Liver (tissue), 9 donors: Measurements from ENCODE around the gene SMC6. TPM values are rescaled to one million over a fixed set of nuclear protein-coding genes. Genes with fewer than 3 reads are reported as not detected.

ENCODE experiments used
- DNase-seq: peaks from one replicate; pipeline ENCODE4 v3.0.0-alpha.2; 2017; ENCODE audit warnings: low spot score
- H3K27ac ChIP-seq, 2 donors: one replicate each; pipeline ENCODE4 v1.7.0; 2013; ENCODE audit warnings: inconsistent platforms in 2 of 2, low read length in 2 of 2, control low read depth in 1 of 2, low read depth in 1 of 2, mild to moderate bottlenecking in 1 of 2
- H3K27me3 ChIP-seq, 4 donors: one replicate each; pipeline versions ENCODE4 v1.6.1 to v1.7.0; 2013; ENCODE audit warnings: low read length in 3 of 4, inconsistent platforms in 1 of 4, mild to moderate bottlenecking in 1 of 4, moderate library complexity in 1 of 4; ENCODE audit not compliant: control insufficient read depth in 4 of 4, insufficient read depth in 4 of 4
- H3K36me3 ChIP-seq, 4 donors: one replicate each; pipeline versions ENCODE4 v1.6.1 to v1.7.0; 2013; ENCODE audit warnings: low read length in 3 of 4, mild to moderate bottlenecking in 3 of 4, low read depth in 1 of 4, moderate library complexity in 1 of 4; ENCODE audit not compliant: control insufficient read depth in 4 of 4, insufficient read depth in 3 of 4
- H3K4me1 ChIP-seq, 4 donors: one replicate each; pipeline versions ENCODE4 v1.6.1 to v1.7.0; 2013; ENCODE audit warnings: low read length in 3 of 4, mild to moderate bottlenecking in 3 of 4, moderate library complexity in 1 of 4; ENCODE audit not compliant: control insufficient read depth in 4 of 4, insufficient read depth in 4 of 4
- H3K4me3 ChIP-seq, 3 donors: one replicate each; pipeline versions ENCODE4 v1.6.1 to v1.7.0; 2013; ENCODE audit warnings: low read length in 3 of 3, control low read depth in 1 of 3, low read depth in 1 of 3, mild to moderate bottlenecking in 1 of 3
- H3K9ac ChIP-seq, 2 donors: one replicate each; pipeline ENCODE4 v1.7.0; 2013; ENCODE audit warnings: low read length in 2 of 2, mild to moderate bottlenecking in 2 of 2, moderate library complexity in 2 of 2, control low read depth in 1 of 2, low read depth in 1 of 2
- H3K9me3 ChIP-seq, 4 donors: one replicate each; pipeline versions ENCODE4 v1.6.1 to v1.7.0; 2013; ENCODE audit warnings: low read length in 3 of 4; ENCODE audit not compliant: control insufficient read depth in 4 of 4
- ATF3 ChIP-seq: IDR thresholded peaks from 2 replicates; pipeline ENCODE4 v1.6.1; 2016; ENCODE audit warnings: antibody characterized with exemption
- CTCF ChIP-seq: fragments of 150-350 bp; IDR thresholded peaks from 2 replicates; pipeline ENCODE4 v1.5.1; 2017; ENCODE audit warnings: improper control_type of control experiment, low read depth, low read length; ENCODE audit not compliant: missing input control
- EGR1 ChIP-seq, 2 donors: IDR thresholded peaks; 2 replicates each; pipeline ENCODE4 v1.6.1; 2016 to 2018; ENCODE audit warnings: antibody characterized with exemption in 2 of 2, low read depth in 2 of 2
- FOXA1 ChIP-seq: IDR thresholded peaks from 2 replicates; pipeline ENCODE4 v1.6.1; 2016; ENCODE audit warnings: antibody characterized with exemption
- FOXA2 ChIP-seq: IDR thresholded peaks from 2 replicates; pipeline ENCODE4 v1.6.1; 2016; ENCODE audit warnings: antibody characterized with exemption
- GABPA ChIP-seq, 2 donors: IDR thresholded peaks in 1 of 2; conservative IDR thresholded peaks in 1 of 2; 2 replicates each; pipeline ENCODE4 v1.6.1; 2016; ENCODE audit warnings: antibody characterized with exemption in 2 of 2, mild to moderate bottlenecking in 1 of 2, moderate library complexity in 1 of 2
- HNF4A ChIP-seq, 2 donors: conservative IDR thresholded peaks; 2 replicates each; pipeline ENCODE4 v1.6.1; 2016; ENCODE audit warnings: antibody characterized with exemption in 2 of 2, mild to moderate bottlenecking in 2 of 2
- HNF4G ChIP-seq: IDR thresholded peaks from 2 replicates; pipeline ENCODE4 v1.6.1; 2016; ENCODE audit warnings: antibody characterized with exemption
- JUND ChIP-seq, 2 donors: IDR thresholded peaks; 2 replicates each; pipeline ENCODE4 v1.6.1; 2016; ENCODE audit warnings: antibody characterized with exemption in 2 of 2
- NR2F2 ChIP-seq: IDR thresholded peaks from 2 replicates; pipeline ENCODE4 v1.6.1; 2016; ENCODE audit warnings: antibody characterized with exemption
- RAD21 ChIP-seq, 2 donors: IDR thresholded peaks; 2 replicates each; pipeline ENCODE4 v1.6.1; 2016; ENCODE audit warnings: antibody characterized with exemption in 2 of 2, mild to moderate bottlenecking in 2 of 2
- REST ChIP-seq: IDR thresholded peaks from 2 replicates; pipeline ENCODE4 v1.6.1; 2016; ENCODE audit warnings: antibody characterized with exemption, mild to moderate bottlenecking
- RXRA ChIP-seq, 2 donors: IDR thresholded peaks; 2 replicates each; pipeline ENCODE4 v1.6.1; 2017 to 2018; ENCODE audit warnings: antibody characterized with exemption in 2 of 2, mild to moderate bottlenecking in 1 of 2
- SP1 ChIP-seq: IDR thresholded peaks from 2 replicates; pipeline ENCODE4 v1.6.1; 2018; ENCODE audit warnings: antibody characterized with exemption, mild to moderate bottlenecking
- TAF1 ChIP-seq: conservative IDR thresholded peaks from 2 replicates; pipeline ENCODE4 v1.6.1; 2016; ENCODE audit warnings: antibody characterized with exemption, mild to moderate bottlenecking
- YY1 ChIP-seq: IDR thresholded peaks from 2 replicates; pipeline ENCODE4 v1.6.1; 2016; ENCODE audit warnings: antibody characterized with exemption, mild to moderate bottlenecking
- ZBTB33 ChIP-seq: IDR thresholded peaks from 2 replicates; pipeline ENCODE4 v1.6.1; 2016; ENCODE audit warnings: antibody characterized with exemption
- WGBS: extraction: QIAGEN DNeasy Blood & Tissue Kit; methylation state at CpG from one replicate; pipeline ENCODE4 v1.1.7; 2013; 5-methylcytosine and 5-hydroxymethylcytosine counted together
- polyA plus RNA-seq, 2 donors: library from polyadenylated mRNA; stranded (reverse) in 1 of 2; unstranded in 1 of 2; fragments of 200-250 nt in 1 of 2; fragments of >200 nt in 1 of 2; fragmentation: Nextera tagmentation in 1 of 2; extraction: Ambion mirVana in 1 of 2; gene quantifications; one replicate each; pipeline versions ENCODE4 v1.2.1 to v1.2.3, GENCODE V29; 2013 to 2015
- total RNA-seq, 2 donors: library from RNA; depleted of rRNA; stranded (reverse); fragments of >200 nt; gene quantifications; one replicate each; pipeline ENCODE4 v1.2.3, GENCODE V29; 2014
- TF ChIP-seq, protein P1 (sequence below): IDR thresholded peaks from 2 replicates; pipeline ENCODE4 v1.6.1; 2016; ENCODE audit warnings: antibody characterized with exemption
- donor health status: healthy.
- donor health status: healthy.
- donor health status: healthy.
- donor health status: healthy.
- donor health status: healthy.

The SMC6 gene
- total and polyA plus RNA-seq, 4 donors: 2.6 to 22.3 (median 11.0) TPM

DNA sequence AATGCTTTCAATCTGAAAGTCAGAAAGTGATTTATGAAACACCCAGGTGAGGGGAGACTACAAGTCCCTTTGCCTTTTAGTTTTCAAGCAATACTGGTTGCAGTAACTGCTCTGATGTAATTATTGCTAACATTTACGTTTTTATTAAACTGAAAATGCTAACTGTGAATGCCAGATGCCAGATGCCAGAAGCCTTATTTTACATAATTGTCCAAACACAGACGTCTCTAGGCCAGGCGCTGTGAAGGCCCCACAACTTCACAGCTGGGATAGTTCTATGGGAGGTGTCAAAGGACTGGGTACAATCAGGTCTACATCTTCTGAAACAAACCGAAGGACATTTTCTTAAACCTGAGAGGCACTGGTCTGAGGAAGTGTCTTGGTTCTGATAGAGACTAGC lies 35.2 kb upstream of the SMC6 start:
- 66% methylated on average over 4 of the region's 4 CpGs for WGBS
- H3K4me1 ChIP-seq: no peaks in the 10 kb centered on the region

DNA sequence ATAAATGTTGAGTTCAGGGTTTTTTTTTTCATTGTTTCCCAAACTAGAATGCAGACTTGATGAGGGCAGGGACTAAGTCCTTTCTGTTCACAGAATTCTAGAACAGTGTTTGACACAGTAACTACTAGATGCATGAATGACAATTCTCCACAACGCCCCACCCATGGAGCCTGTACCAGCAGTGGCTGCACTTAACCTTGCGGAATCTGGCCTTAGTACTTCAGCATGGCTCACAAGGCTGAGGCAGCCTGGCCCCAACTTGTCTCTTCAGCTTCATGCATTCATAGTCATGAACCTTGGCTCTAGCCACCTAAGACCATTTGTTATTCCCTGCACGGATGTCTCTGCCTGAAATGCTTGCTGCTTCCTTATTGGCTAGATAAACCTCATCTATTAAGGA lies 33.1 kb upstream of the SMC6 start:
- 87% methylated on average over 3 of the region's 3 CpGs for WGBS
- no peak for DNase-seq
- no peaks in the 10 kb centered on the region for H3K27me3 ChIP-seq
- H3K36me3 ChIP-seq: peaks cover 0 to 2% (median under 1%) of the 10 kb centered on the region in 4 donors
- no peak overlapping the region for H3K27ac ChIP-seq
- H3K9ac ChIP-seq: no peak overlapping the region
- H3K4me3 ChIP-seq: no peak overlapping the region
- no peaks in the 10 kb centered on the region for H3K9me3 ChIP-seq
- no peaks in the 10 kb centered on the region for H3K4me1 ChIP-seq
- TF ChIP-seq REST (no peak), SP1 (no peak), YY1 (no peak), HNF4A (conservative IDR thresholded peaks at IDR 0.05) (no peak), RAD21 (IDR thresholded peaks at IDR 0.05) (no peak), GABPA (IDR thresholded peaks at IDR 0.05 in 1 of 2, conservative IDR thresholded peaks at IDR 0.05 in 1 of 2) (no peak), NR2F2 (no peak), ATF3 (no peak), FOXA2 (no peak), JUND (IDR thresholded peaks at IDR 0.05) (no peak), HNF4G (no peak)

More for the DNA sequence above, 35.2 kb upstream of the SMC6 start:
- Histone ChIP-seq H3K27me3 (no peaks in the 10 kb centered on the region), H3K27ac (no peak overlapping the region), H3K4me3 (no peak overlapping the region), H3K9me3 (no peaks in the 10 kb centered on the region), H3K9ac (no peak overlapping the region), H3K36me3 (peaks cover 0 to 2% (median 0%) of the 10 kb centered on the region in 4 donors)
- no peak for DNase-seq
- TF ChIP-seq ZBTB33 (no peak), ATF3 (no peak), EGR1 (IDR thresholded peaks at IDR 0.05; ENCODE audit: low read depth in 2 of 2) (no peak), YY1 (no peak), FOXA2 (no peak), TAF1 (no peak), FOXA1 (no peak), CTCF (no peak), JUND (IDR thresholded peaks at IDR 0.05) (no peak), NR2F2 (no peak), RAD21 (IDR thresholded peaks at IDR 0.05) (no peak), HNF4G (no peak), SP1 (no peak), HNF4A (conservative IDR thresholded peaks at IDR 0.05) (no peak), RXRA (IDR thresholded peaks at IDR 0.05) (no peak)
- TF ChIP-seq, protein P1, sequence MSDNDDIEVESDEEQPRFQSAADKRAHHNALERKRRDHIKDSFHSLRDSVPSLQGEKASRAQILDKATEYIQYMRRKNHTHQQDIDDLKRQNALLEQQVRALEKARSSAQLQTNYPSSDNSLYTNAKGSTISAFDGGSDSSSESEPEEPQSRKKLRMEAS: no peak
